GM18505 (cell line): ENCODE results near the gene ANKRD24.
A peak's percentile ranks its signal among the peaks of the same experiment; 100 is the strongest.
"Not testable (repeated sequence)": the region's sequence is repeated elsewhere in the genome, so short reads cannot be mapped to it uniquely, and the experiment has no call there.

ENCODE experiments used
- ATAC-seq: cut with Tn5 transposase; IDR thresholded peaks from one replicate; pipeline ENCODE4 v1.9.1; 2021; ENCODE audit not compliant: unreplicated experiment
- POLR2A ChIP-seq: IDR thresholded peaks from 4 replicates; pipeline ENCODE4 v1.6.1; 2011; ENCODE audit warnings: borderline replicate concordance; ENCODE audit not compliant: insufficient read depth, insufficient read length; ENCODE audit errors: extremely low read depth

ANKRD24 gene

GRCh38 chr19:4241824-4242430 is 59.4 kb downstream of the ANKRD24 start:
- no peak for TF ChIP-seq POLR2A
- ATAC-seq: no peak

- ATAC-seq: not testable (repeated sequence)
Measured at GRCh38 chr19:4245938-4246337, 63.4 kb downstream of the ANKRD24 start.

GRCh38 chr19:4246767-4247593 is 64.5 kb downstream of the ANKRD24 start, which contains the start of gene YJU2:
Gene YJU2, plus strand, starts transcription at chr19:4247080. Its CDS starts 67 bp downstream, at chr19:4247147.
- peak; percentile 85 for TF ChIP-seq POLR2A
- ATAC-seq: peak; percentile 80

GRCh38 chr19:4256563-4256962 is 74.1 kb downstream of the ANKRD24 start:
- no peak for TF ChIP-seq POLR2A
- no peak for ATAC-seq

GRCh38 chr19:4257025-4257424 is 74.5 kb downstream of the ANKRD24 start:
- TF ChIP-seq POLR2A: no peak
- no peak for ATAC-seq

GRCh38 chr19:4258181-4258580 is 75.7 kb downstream of the ANKRD24 start:
- ATAC-seq: no peak
- no peak for TF ChIP-seq POLR2A

GRCh38 chr19:4260613-4261191 is 78.2 kb downstream of the ANKRD24 start:
- no peak for ATAC-seq
- no peak for TF ChIP-seq POLR2A

GRCh38 chr19:4264812-4265211 is 82.3 kb downstream of the ANKRD24 start:
- TF ChIP-seq POLR2A: no peak

GRCh38 chr19:4266253-4267000 is 83.9 kb downstream of the ANKRD24 start:
- TF ChIP-seq POLR2A: no peak
- ATAC-seq: no peak

More at GRCh38 chr19:4264812-4265211, 82.3 kb downstream of the ANKRD24 start:
- no peak for ATAC-seq

GRCh38 chr19:4267101-4267900 is 84.8 kb downstream of the ANKRD24 start:
- no peak for ATAC-seq
- no peak for TF ChIP-seq POLR2A

- no peak for ATAC-seq
- TF ChIP-seq POLR2A: no peak
Measured at GRCh38 chr19:4267901-4268815, 85.7 kb downstream of the ANKRD24 start.
